VCaP (cell line): ENCODE results near the gene ARSI.

Experiments used
- H3K27ac ChIP-seq: fragments of 450-650 bp; 2 replicates; pipeline ENCODE4 v1.5.1; 2017
- TF ChIP-seq, protein P1 (sequence below): fragments of 450-650 bp; conservative IDR thresholded peaks from 2 replicates; pipeline ENCODE4 v1.5.1; 2017; ENCODE audit warnings: mild to moderate bottlenecking, moderate library complexity

The ARSI gene

GRCh38 chr5:150272531-150272930, 30.2 kb downstream of the ARSI start:
- no peak overlapping the region for H3K27ac ChIP-seq
- TF ChIP-seq, protein P1, sequence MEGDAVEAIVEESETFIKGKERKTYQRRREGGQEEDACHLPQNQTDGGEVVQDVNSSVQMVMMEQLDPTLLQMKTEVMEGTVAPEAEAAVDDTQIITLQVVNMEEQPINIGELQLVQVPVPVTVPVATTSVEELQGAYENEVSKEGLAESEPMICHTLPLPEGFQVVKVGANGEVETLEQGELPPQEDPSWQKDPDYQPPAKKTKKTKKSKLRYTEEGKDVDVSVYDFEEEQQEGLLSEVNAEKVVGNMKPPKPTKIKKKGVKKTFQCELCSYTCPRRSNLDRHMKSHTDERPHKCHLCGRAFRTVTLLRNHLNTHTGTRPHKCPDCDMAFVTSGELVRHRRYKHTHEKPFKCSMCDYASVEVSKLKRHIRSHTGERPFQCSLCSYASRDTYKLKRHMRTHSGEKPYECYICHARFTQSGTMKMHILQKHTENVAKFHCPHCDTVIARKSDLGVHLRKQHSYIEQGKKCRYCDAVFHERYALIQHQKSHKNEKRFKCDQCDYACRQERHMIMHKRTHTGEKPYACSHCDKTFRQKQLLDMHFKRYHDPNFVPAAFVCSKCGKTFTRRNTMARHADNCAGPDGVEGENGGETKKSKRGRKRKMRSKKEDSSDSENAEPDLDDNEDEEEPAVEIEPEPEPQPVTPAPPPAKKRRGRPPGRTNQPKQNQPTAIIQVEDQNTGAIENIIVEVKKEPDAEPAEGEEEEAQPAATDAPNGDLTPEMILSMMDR = peak; percentile 58

DNA sequence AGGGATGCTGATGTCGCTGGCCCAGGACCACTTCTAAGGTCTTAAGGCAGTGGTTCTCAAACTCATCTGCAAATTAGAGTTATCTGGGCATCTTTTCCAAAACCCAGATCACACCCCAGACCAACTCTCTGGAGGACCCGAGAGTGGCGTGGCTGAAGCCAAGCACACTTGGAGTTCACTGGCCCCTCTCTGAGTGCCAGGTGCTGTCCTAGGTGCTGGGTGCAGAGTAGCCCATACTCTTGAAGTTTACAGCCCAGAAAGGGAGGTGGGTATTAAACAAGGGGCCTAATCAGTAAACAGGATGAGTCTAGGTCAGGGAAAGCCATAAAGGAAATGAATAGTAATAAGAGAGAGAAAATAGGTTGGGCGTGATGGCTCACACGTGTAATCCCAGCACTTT, 30.8 kb downstream of the ARSI start:
- TF ChIP-seq, protein P1 = no peak
- no peak overlapping the region for H3K27ac ChIP-seq

DNA sequence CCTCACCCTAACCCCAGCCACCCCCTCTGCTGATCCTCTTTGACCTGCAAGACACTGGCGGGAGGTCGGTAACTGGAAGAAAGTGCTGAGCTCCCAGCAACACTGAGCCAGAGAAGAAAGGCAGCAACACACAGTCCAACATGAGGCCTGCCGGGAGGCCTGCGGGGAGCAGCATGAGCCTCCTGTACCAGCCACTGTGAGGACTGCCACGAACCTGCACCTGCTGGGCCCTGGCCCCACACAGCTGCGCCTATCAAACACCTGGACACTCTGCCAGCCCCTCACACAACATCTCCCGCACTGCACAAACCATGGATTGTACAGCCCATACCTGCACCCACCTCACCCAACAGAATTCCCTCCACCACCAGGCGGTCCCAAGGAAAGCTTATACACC, 31.4 kb downstream of the ARSI start:
- H3K27ac ChIP-seq = no peak overlapping the region
- TF ChIP-seq, protein P1 = no peak

- TF ChIP-seq, protein P1 = no peak
- H3K27ac ChIP-seq = no peak overlapping the region
Observed at GRCh38 chr5:150270541-150271295, 32.0 kb downstream of the ARSI start.

- TF ChIP-seq, protein P1 = no peak
- no peak overlapping the region for H3K27ac ChIP-seq
Observed at GRCh38 chr5:150266871-150267291, 35.8 kb downstream of the ARSI start.

GRCh38 chr5:150265870-150266383, 36.8 kb downstream of the ARSI start:
- H3K27ac ChIP-seq = no peak overlapping the region
- TF ChIP-seq, protein P1 = no peak

GRCh38 chr5:150264667-150265603, 37.8 kb downstream of the ARSI start:
- no peak overlapping the region for H3K27ac ChIP-seq

More at GRCh38 chr5:150264667-150265603, 37.8 kb downstream of the ARSI start:
- TF ChIP-seq, protein P1 = no peak
